Measurements from ENCODE around the gene WDR7.

WDR7 gene

GRCh38 chr18:56997200-56997599, 346.0 kb downstream of the WDR7 start:
- no peaks in the 10 kb centered on the region for H3K79me2 ChIP-seq (ENCODE audit: low read length)
- no peak overlapping the region for H3K9ac ChIP-seq (ENCODE audit: low read length)
- H3K4me3 ChIP-seq (ENCODE audit: low read length): no peak overlapping the region
- H3K4me2 ChIP-seq (ENCODE audit: low read length): no peak overlapping the region
- no peaks in the 10 kb centered on the region for H4K20me1 ChIP-seq (ENCODE audit: insufficient read depth, low read length)
- H3K9me3 ChIP-seq (ENCODE audit: insufficient read depth, low read length): no peaks in the 10 kb centered on the region
- no peak overlapping the region for H2AFZ ChIP-seq (ENCODE audit: low read depth, low read length)
- H3K4me1 ChIP-seq (ENCODE audit: low read length): peaks cover 27% of the 10 kb centered on the region
- TF ChIP-seq CTCF (IDR thresholded peaks at IDR 0.05; ENCODE audit: low read depth, low read length): no peak
- no peak for TF ChIP-seq EZH2phosphoT487 (IDR thresholded peaks at IDR 0.05; ENCODE audit: low read depth)
- no peak overlapping the region for H3K27ac ChIP-seq (ENCODE audit: low read length)
- no peaks in the 10 kb centered on the region for H3K27me3 ChIP-seq (ENCODE audit: low read depth, low read length)
- no peaks in the 10 kb centered on the region for H3K36me3 ChIP-seq (replicated peaks; ENCODE audit: low read depth, low read length)

DNA sequence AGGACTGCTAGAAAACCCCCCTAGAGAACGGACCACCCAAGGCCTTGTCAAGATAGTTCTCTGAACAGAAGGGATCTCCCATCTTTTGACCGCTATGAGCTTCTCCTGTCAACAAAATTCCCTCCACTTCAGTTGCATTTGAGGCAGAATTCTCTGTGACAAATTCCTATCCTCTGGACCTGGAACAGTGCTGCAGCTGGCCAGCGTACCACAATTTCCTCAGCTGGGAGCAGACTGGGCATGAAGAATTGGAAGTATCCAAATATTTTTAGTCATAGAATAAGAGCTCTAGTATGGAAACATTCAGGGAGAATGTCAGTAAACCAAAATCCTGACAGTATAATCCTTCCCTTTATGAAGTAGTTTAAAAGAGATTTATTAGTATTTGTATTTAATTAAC, 348.7 kb downstream of the WDR7 start:
- H3K27me3 ChIP-seq (ENCODE audit: low read depth, low read length): no peaks in the 10 kb centered on the region
- H3K4me1 ChIP-seq (ENCODE audit: low read length): peaks cover 50% of the 10 kb centered on the region
- H3K4me2 ChIP-seq (ENCODE audit: low read length): no peak overlapping the region
- no peak overlapping the region for H2AFZ ChIP-seq (ENCODE audit: low read depth, low read length)
- no peak for TF ChIP-seq EZH2phosphoT487 (IDR thresholded peaks at IDR 0.05; ENCODE audit: low read depth)
- TF ChIP-seq CTCF (IDR thresholded peaks at IDR 0.05; ENCODE audit: low read depth, low read length): no peak
- no peaks in the 10 kb centered on the region for H3K36me3 ChIP-seq (replicated peaks; ENCODE audit: low read depth, low read length)
- no peak overlapping the region for H3K27ac ChIP-seq (ENCODE audit: low read length)
- no peaks in the 10 kb centered on the region for H4K20me1 ChIP-seq (ENCODE audit: insufficient read depth, low read length)
- no peaks in the 10 kb centered on the region for H3K79me2 ChIP-seq (ENCODE audit: low read length)
- H3K4me3 ChIP-seq (ENCODE audit: low read length): no peak overlapping the region
- H3K9ac ChIP-seq (ENCODE audit: low read length): no peak overlapping the region
- H3K9me3 ChIP-seq (ENCODE audit: insufficient read depth, low read length): no peaks in the 10 kb centered on the region

DNA sequence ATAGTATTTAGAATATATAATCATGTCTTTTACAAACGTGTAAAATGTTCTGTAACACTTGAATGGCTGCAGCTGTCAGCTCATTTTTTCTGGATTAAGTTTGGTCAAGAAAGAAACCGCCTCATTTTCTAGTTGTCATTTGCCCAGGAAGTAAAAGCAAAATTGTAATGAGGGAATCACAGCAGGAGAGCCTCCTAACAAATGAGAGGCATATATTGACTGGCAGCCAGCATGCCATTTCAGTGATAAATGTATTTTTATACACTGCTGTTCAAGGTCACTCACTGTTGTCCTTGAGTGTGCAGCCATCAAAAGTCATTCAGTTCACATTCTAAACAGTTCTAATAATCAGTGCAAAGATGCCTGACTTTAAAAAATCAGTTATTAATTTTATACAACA, 351.5 kb downstream of the WDR7 start:
- peaks cover 55% of the 10 kb centered on the region for H3K4me1 ChIP-seq (ENCODE audit: low read length)
- peak overlapping the region; percentile 71 for H3K9ac ChIP-seq (ENCODE audit: low read length)
- no peaks in the 10 kb centered on the region for H4K20me1 ChIP-seq (ENCODE audit: insufficient read depth, low read length)
- H3K4me2 ChIP-seq (ENCODE audit: low read length): peak overlapping the region; percentile 69
- TF ChIP-seq CTCF (IDR thresholded peaks at IDR 0.05; ENCODE audit: low read depth, low read length) (no peak), EZH2phosphoT487 (IDR thresholded peaks at IDR 0.05; ENCODE audit: low read depth) (no peak)
- no peaks in the 10 kb centered on the region for H3K36me3 ChIP-seq (replicated peaks; ENCODE audit: low read depth, low read length)
- H3K4me3 ChIP-seq (ENCODE audit: low read length): no peak overlapping the region
- no peaks in the 10 kb centered on the region for H3K79me2 ChIP-seq (ENCODE audit: low read length)
- H3K9me3 ChIP-seq (ENCODE audit: insufficient read depth, low read length): no peaks in the 10 kb centered on the region
- no peak overlapping the region for H2AFZ ChIP-seq (ENCODE audit: low read depth, low read length)
- H3K27me3 ChIP-seq (ENCODE audit: low read depth, low read length): no peaks in the 10 kb centered on the region
- peak overlapping the region; percentile 89 for H3K27ac ChIP-seq (ENCODE audit: low read length)

GRCh38 chr18:57003342-57003741, 352.2 kb downstream of the WDR7 start:
- H3K4me3 ChIP-seq (ENCODE audit: low read length): no peak overlapping the region
- no peaks in the 10 kb centered on the region for H3K79me2 ChIP-seq (ENCODE audit: low read length)
- peak overlapping the region; percentile 69 for H3K4me2 ChIP-seq (ENCODE audit: low read length)
- TF ChIP-seq EZH2phosphoT487 (IDR thresholded peaks at IDR 0.05; ENCODE audit: low read depth): no peak
- TF ChIP-seq CTCF (IDR thresholded peaks at IDR 0.05; ENCODE audit: low read depth, low read length): no peak
- peak overlapping the region; percentile 71 for H3K9ac ChIP-seq (ENCODE audit: low read length)
- H3K27me3 ChIP-seq (ENCODE audit: low read depth, low read length): no peaks in the 10 kb centered on the region
- no peaks in the 10 kb centered on the region for H4K20me1 ChIP-seq (ENCODE audit: insufficient read depth, low read length)
- H3K36me3 ChIP-seq (replicated peaks; ENCODE audit: low read depth, low read length): no peaks in the 10 kb centered on the region
- peaks cover 62% of the 10 kb centered on the region for H3K4me1 ChIP-seq (ENCODE audit: low read length)
- H3K9me3 ChIP-seq (ENCODE audit: insufficient read depth, low read length): no peaks in the 10 kb centered on the region
- H3K27ac ChIP-seq (ENCODE audit: low read length): peak overlapping the region; percentile 89
- no peak overlapping the region; the same call in 1 of the 2 replicates for H2AFZ ChIP-seq (ENCODE audit: low read depth, low read length)

All from OCI-LY3 (cell line).